ENCODE results near the gene TMEM52.

GRCh38 chr1:1892763-1893120 is 26.3 kb downstream of the TMEM52 start:
- TF ChIP-seq, protein P1, sequence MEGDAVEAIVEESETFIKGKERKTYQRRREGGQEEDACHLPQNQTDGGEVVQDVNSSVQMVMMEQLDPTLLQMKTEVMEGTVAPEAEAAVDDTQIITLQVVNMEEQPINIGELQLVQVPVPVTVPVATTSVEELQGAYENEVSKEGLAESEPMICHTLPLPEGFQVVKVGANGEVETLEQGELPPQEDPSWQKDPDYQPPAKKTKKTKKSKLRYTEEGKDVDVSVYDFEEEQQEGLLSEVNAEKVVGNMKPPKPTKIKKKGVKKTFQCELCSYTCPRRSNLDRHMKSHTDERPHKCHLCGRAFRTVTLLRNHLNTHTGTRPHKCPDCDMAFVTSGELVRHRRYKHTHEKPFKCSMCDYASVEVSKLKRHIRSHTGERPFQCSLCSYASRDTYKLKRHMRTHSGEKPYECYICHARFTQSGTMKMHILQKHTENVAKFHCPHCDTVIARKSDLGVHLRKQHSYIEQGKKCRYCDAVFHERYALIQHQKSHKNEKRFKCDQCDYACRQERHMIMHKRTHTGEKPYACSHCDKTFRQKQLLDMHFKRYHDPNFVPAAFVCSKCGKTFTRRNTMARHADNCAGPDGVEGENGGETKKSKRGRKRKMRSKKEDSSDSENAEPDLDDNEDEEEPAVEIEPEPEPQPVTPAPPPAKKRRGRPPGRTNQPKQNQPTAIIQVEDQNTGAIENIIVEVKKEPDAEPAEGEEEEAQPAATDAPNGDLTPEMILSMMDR (conservative IDR thresholded peaks at IDR 0.05; ENCODE audit: low read length): no peak
- no peak for TF ChIP-seq EZH2phosphoT487 (IDR thresholded peaks at IDR 0.05; ENCODE audit: borderline replicate concordance, low read depth, low read length)
